K562 (cell line): Measurements from ENCODE around the gene EXOC7. TPM values are rescaled to one million over a fixed set of nuclear protein-coding genes. Genes with fewer than 3 reads are reported as not detected.

Experiments used
- ATAC-seq: fragments of 200-7000 bp; cut with Tn5 transposase; 3 replicates; pipeline ENCODE4 v1.9.1; 2020; ENCODE audit warnings: moderate library complexity
- BruUV-seq: library from RNA; stranded (reverse); fragments of 400-500 nt; replicated peaks from 2 replicates; lab custom pipeline; 2021; lab: Mats Ljungman, UMichigan
- CTCF ChIA-PET: fragments of 300-600 bp; formaldehyde crosslinking; extraction: SDS; loops from one replicate; lab custom pipeline; 2021; ENCODE audit warnings: low intra/inter-chr PET ratio; lab: Yijun Ruan, JAX
- POLR2A ChIA-PET: fragments of 300-600, 350-650 bp; sonication (Branson Sonifier 250); formaldehyde crosslinking; extraction: SDS; loops from one replicate; lab custom pipeline; 2021; ENCODE audit warnings: antibody characterized with exemption, inconsistent platforms; lab: Yijun Ruan, JAX
- DNase-seq, 4 experiments: peaks; one replicate each; pipeline versions ENCODE4 v3.0.0 to v3.0.0-alpha.2; 2011 to 2018; ENCODE audit warnings: low spot score in 3 of 4, mixed read lengths in 3 of 4; ENCODE audit errors: extremely low read depth in 1 of 4
- FAIRE-seq: peaks from 2 replicates; lab custom pipeline; 2011; peaks lifted over from hg19 to GRCh38; lab: Jason Lieb, UNC
- H2AFZ ChIP-seq: 2 replicates; pipeline ENCODE4 v1.6.0; 2011; ENCODE audit warnings: low read depth, low read length, control low read depth, inconsistent platforms
- H3K27ac ChIP-seq: fragments of 200-600 bp; 3 replicates; pipeline ENCODE4 v1.8.0; 2011; ENCODE audit warnings: low read depth, mild to moderate bottlenecking, control low read depth, inconsistent platforms, low read length, moderate library complexity, mixed read lengths; ENCODE audit errors: extremely low read depth
- H3K27me3 ChIP-seq, 2 experiments: fragments of 300-600 bp in 1 of 2; 2 replicates in 1 of 2; 3 replicates in 1 of 2; pipeline versions ENCODE4 v1.6.0 to v1.8.0; 2011; ENCODE audit warnings: inconsistent platforms in 2 of 2, low read length in 2 of 2, mild to moderate bottlenecking in 1 of 2, mixed read lengths in 1 of 2, moderate library complexity in 1 of 2; ENCODE audit not compliant: control insufficient read depth in 2 of 2, insufficient read depth in 2 of 2
- H3K36me3 ChIP-seq: fragments of 300-600 bp; 3 replicates; pipeline ENCODE4 v1.8.0; 2011; ENCODE audit warnings: mild to moderate bottlenecking, low read length, inconsistent platforms; ENCODE audit not compliant: control insufficient read depth, insufficient read depth
- H3K4me1 ChIP-seq, 2 experiments: fragments of 200-600 bp in 1 of 2; replicated peaks in 1 of 2; 2 replicates in 1 of 2; 3 replicates in 1 of 2; pipeline versions ENCODE4 v1.5.1 to v1.8.0; 2011; ENCODE audit warnings: inconsistent platforms in 2 of 2, low read length in 2 of 2, mild to moderate bottlenecking in 1 of 2, mixed read lengths in 1 of 2, moderate library complexity in 1 of 2; ENCODE audit not compliant: control insufficient read depth in 2 of 2, insufficient read depth in 2 of 2
- H3K4me2 ChIP-seq: 2 replicates; pipeline ENCODE4 v1.6.1; 2011; ENCODE audit warnings: low read length, control low read depth, inconsistent platforms, mixed read lengths; ENCODE audit not compliant: insufficient read depth
- H3K4me3 ChIP-seq: fragments of 200-600 bp; sonication (generic), shearing (Covaris generic); 2 replicates; pipeline ENCODE4 v1.5.1; 2016; ENCODE audit warnings: control low read depth, inconsistent platforms
- H3K79me2 ChIP-seq: fragments of 200-600 bp; 3 replicates; pipeline ENCODE4 v1.8.0; 2011; ENCODE audit warnings: low read length, inconsistent platforms; ENCODE audit not compliant: control insufficient read depth, insufficient read depth
- H3K9ac ChIP-seq, 2 experiments: 2 replicates each; pipeline versions ENCODE4 v1.6.0 to v1.6.1; 2011; ENCODE audit warnings: low read depth in 2 of 2, low read length in 2 of 2, control low read depth in 1 of 2, inconsistent platforms in 1 of 2, mild to moderate bottlenecking in 1 of 2, mixed read lengths in 1 of 2; ENCODE audit not compliant: insufficient read depth in 1 of 2
- H3K9me1 ChIP-seq: one replicate; pipeline ENCODE4 v1.6.0; 2011; ENCODE audit warnings: inconsistent platforms, mild to moderate bottlenecking, low read length, moderate library complexity; ENCODE audit not compliant: control insufficient read depth, insufficient read depth
- H3K9me3 ChIP-seq: replicated peaks from 2 replicates; pipeline ENCODE4 v1.5.1; 2011; ENCODE audit warnings: low read depth, low read length, inconsistent platforms; ENCODE audit not compliant: control insufficient read depth, insufficient read depth
- H4K20me1 ChIP-seq: replicated peaks from 2 replicates; pipeline ENCODE4 v1.6.1; 2011; ENCODE audit warnings: low read length, inconsistent platforms, mixed read lengths; ENCODE audit not compliant: control insufficient read depth, insufficient read depth
- POLR2A ChIP-seq: fragments of 450-650 bp; conservative IDR thresholded peaks from 2 replicates; pipeline ENCODE4 v1.6.1; 2016
- WGBS: fragments of 100-300 bp; shearing (Covaris generic); methylation state at CpG from one replicate; pipeline ENCODE4 v1.1.6; 2016; ENCODE audit warnings: low coverage, mixed read lengths; ENCODE audit not compliant: insufficient coverage; ENCODE audit errors: missing lambda C conversion rate; 5-methylcytosine and 5-hydroxymethylcytosine counted together
- in situ Hi-C: fragments of 300-500 bp; cut with MboI; formaldehyde crosslinking; loops from 4 replicates; pipeline ENCODE4 v1.15.0; 2018; ENCODE audit warnings: inconsistent platforms, mixed read lengths
- intact Hi-C: fragments of 100-400 bp; cut with micrococcal nuclease; formaldehyde crosslinking; loops from 2 replicates; pipeline ENCODE4 v1.14.2; 2022
- polyA plus RNA-seq, 8 experiments: library from polyadenylated mRNA; depleted of rRNA in 4 of 8; stranded (reverse) in 5 of 8; unstranded in 3 of 8; fragments of >200 nt; fragmentation: Nextera tagmentation in 2 of 8; fragmentation: Illumina TruSeq in 1 of 8; extraction: Ambion mirVana in 2 of 8; extraction: Trizol in 1 of 8; gene quantifications; 2 replicates each; pipeline versions ENCODE4 v1.2.1 to v1.2.3, GENCODE V29; 2011 to 2014; ENCODE audit warnings: inconsistent platforms in 1 of 8, missing spikeins in 1 of 8
- total RNA-seq, 7 experiments: library from RNA; depleted of rRNA in 6 of 7; stranded (reverse); fragments of >200 nt in 6 of 7; fragmentation: Illumina TruSeq in 2 of 7; extraction: Trizol in 2 of 7; gene quantifications; 2 replicates each; pipeline versions ENCODE4 v1.2.1 to v1.2.3, GENCODE V29; 2011 to 2021; ENCODE audit warnings: low replicate concordance in 1 of 7
- TF ChIP-seq, protein P1 (sequence below): sonication (generic); formaldehyde crosslinking; IDR thresholded peaks from 2 replicates; pipeline ENCODE4 v1.8.0; 2022; ENCODE audit warnings: mild to moderate bottlenecking, missing genetic modification reagents, borderline replicate concordance

EXOC7 gene
- total and polyA plus RNA-seq, 9 of the 15 experiments (the other 6 are each of a cell fraction or from before 2014, with no cell fraction given), result 18.6 to 57.0 (median 35.0) TPM

- DNase-seq (no peak), FAIRE-seq (no peak), ATAC-seq (no peak)
- H3K36me3 ChIP-seq, result peaks cover 31% of the 10 kb centered on the region; the same call in 2 of the 3 replicates
- TF ChIP-seq, protein P1, sequence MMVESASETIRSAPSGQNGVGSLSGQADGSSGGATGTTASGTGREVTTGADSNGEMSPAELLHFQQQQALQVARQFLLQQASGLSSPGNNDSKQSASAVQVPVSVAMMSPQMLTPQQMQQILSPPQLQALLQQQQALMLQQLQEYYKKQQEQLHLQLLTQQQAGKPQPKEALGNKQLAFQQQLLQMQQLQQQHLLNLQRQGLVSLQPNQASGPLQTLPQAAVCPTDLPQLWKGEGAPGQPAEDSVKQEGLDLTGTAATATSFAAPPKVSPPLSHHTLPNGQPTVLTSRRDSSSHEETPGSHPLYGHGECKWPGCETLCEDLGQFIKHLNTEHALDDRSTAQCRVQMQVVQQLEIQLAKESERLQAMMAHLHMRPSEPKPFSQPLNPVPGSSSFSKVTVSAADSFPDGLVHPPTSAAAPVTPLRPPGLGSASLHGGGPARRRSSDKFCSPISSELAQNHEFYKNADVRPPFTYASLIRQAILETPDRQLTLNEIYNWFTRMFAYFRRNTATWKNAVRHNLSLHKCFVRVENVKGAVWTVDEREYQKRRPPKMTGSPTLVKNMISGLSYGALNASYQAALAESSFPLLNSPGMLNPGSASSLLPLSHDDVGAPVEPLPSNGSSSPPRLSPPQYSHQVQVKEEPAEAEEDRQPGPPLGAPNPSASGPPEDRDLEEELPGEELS, result no peak
- 0 out of 2 replicates have a peak, but pooled peaks have one; percentile 22 for TF ChIP-seq POLR2A
- no peak overlapping the region for H3K27ac ChIP-seq
- peaks cover 4% of the 10 kb centered on the region for H3K9me1 ChIP-seq
- H3K4me2 ChIP-seq, result no peak overlapping the region
- no peaks in the 10 kb centered on the region for H3K9me3 ChIP-seq
- no peak overlapping the region for H2AFZ ChIP-seq
- ChIA-PET CTCF (no interaction called here), POLR2A (interaction anchor here (0.6 to 1.1 kb wide), 4 partner anchors 8 to 35 kb away, joined by 3 to 7 read pairs (median 4); partner anchors contain the start of gene SRP68)
- no peak overlapping the region for H3K4me3 ChIP-seq
- peak overlapping the region in 1 of 2 experiments; percentile 68; a peak in 1 of 4 replicates for H3K9ac ChIP-seq
- H3K79me2 ChIP-seq, result no peaks in the 10 kb centered on the region
- H4K20me1 ChIP-seq, result peaks cover 9% of the 10 kb centered on the region; the same call in 1 of the 2 replicates
- no TSS peak for BruUV-seq
- in situ Hi-C loops, result no loop called here
- 31% methylated on average over 6 of the region's 6 CpGs for WGBS
- intact Hi-C loops, result no loop called here
- peaks cover 0 to 46% of the 10 kb centered on the region in 2 experiments; a peak in 2 of 5 replicates for H3K4me1 ChIP-seq
- H3K27me3 ChIP-seq, result peaks cover 11 to 33% of the 10 kb centered on the region in 2 experiments; a peak in 4 of 5 replicates
These were observed 22.8 kb downstream of the EXOC7 start for GRCh38 chr17:76080768-76081287.
